HCEC 1CT (cell line): ENCODE results near the gene ZNF177.

Source experiments
- DNase-seq: peaks from one replicate; pipeline ENCODE4 v3.0.0-alpha.2; 2017

The ZNF177 gene

GRCh38 chr19:9431475-9431874 lies 68.7 kb downstream of the ZNF177 start:
- no peak for DNase-seq
